ENCODE data around the gene EXD1.

The EXD1 gene

GRCh38 chr15:41133454-41133853, 97.1 kb downstream of the EXD1 start:
- DNase-seq = no peak

All from SW 1271 (cell line).